ENCODE results near the gene CPS1.

GRCh38 chr2:210591663-210592062 is 35.3 kb downstream of the CPS1 start:
- no peak for TF ChIP-seq CTCF (IDR thresholded peaks at IDR 0.05; ENCODE audit: extremely low read depth in 1 of 2, insufficient read depth in 1 of 2, low read depth in 1 of 2, low read length in 2 of 2)
- TF ChIP-seq EZH2 (IDR thresholded peaks at IDR 0.05; ENCODE audit: borderline replicate concordance, low read depth, low read length, severe bottlenecking) = no peak
- no peak for TF ChIP-seq POLR2A (IDR thresholded peaks at IDR 0.05; ENCODE audit: low read depth, low read length)
- TF ChIP-seq, protein P1, sequence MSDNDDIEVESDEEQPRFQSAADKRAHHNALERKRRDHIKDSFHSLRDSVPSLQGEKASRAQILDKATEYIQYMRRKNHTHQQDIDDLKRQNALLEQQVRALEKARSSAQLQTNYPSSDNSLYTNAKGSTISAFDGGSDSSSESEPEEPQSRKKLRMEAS (IDR thresholded peaks at IDR 0.05; ENCODE audit: insufficient read depth, insufficient read length) = no peak
- TF ChIP-seq JUN (IDR thresholded peaks at IDR 0.05; ENCODE audit: borderline replicate concordance, insufficient read depth, insufficient read length, low read depth) = no peak
- no peak for TF ChIP-seq POLR2AphosphoS5 (IDR thresholded peaks at IDR 0.05; ENCODE audit: insufficient read depth, low read depth, low read length)
- TF ChIP-seq FOS (IDR thresholded peaks at IDR 0.05; ENCODE audit: borderline replicate concordance, insufficient read depth, low read length) = no peak
- no peak for TF ChIP-seq GATA2 (IDR thresholded peaks at IDR 0.05; ENCODE audit: insufficient read depth, insufficient read length, low read depth, low read length)
